ENCODE measurements around the gene AURKB. TPM values are rescaled to one million over a fixed set of nuclear protein-coding genes. Genes with fewer than 3 reads are reported as not detected.

AURKB gene
- total RNA-seq, 2 experiments from 2014 or later, result 0.56 to 1.4 TPM

- peak overlapping the region; percentile 83 for H3K27ac ChIP-seq (ENCODE audit: low read depth in 1 of 2, low read length in 2 of 2)
- H3K4me1 ChIP-seq (ENCODE audit: insufficient read depth, low read length), result peaks cover 77% of the 10 kb centered on the region
- Mint-ChIP-seq H3K9me3 (no peaks in the 10 kb centered on the region), H3K27ac (no peak overlapping the region), H3K4me1 (ENCODE audit: low read depth) (peaks cover 12% of the 10 kb centered on the region), H3K36me3 (ENCODE audit: low read depth) (peaks cover 3% of the 10 kb centered on the region), H3K4me3 (no peak overlapping the region), H3K27me3 (no peaks in the 10 kb centered on the region)
- DNase-seq, result peak in 8 of 14 experiments; percentile 20 to 71 (median 34)
- CTCF ChIA-PET, result interaction anchor here (1.3 to 4.7 kb wide), 5 partner anchors 32 to 112 kb away, joined by 3 to 30 read pairs (median 8); no protein-coding TSS in a partner anchor
- peak overlapping the region; percentile 93 for H3K4me3 ChIP-seq (ENCODE audit: low read length)
- no peaks in the 10 kb centered on the region for H3K36me3 ChIP-seq (ENCODE audit: insufficient read depth, low read length)
- intact Hi-C loops (cut with DNase I, micrococcal nuclease), result loop anchor here (2.0 to 5.0 kb wide), 2 partner anchors 16 to 52 kb away; no protein-coding TSS in a partner anchor
- POLR2A ChIA-PET, result interaction anchor here (0.7 to 10.5 kb wide), 14 partner anchors 10 to 106 kb away, joined by 3 to 344 read pairs (median 16); partner anchors contain the start of genes ALOXE3, AURKB, CTC1 and PFAS
- H3K9me3 ChIP-seq (ENCODE audit: control insufficient read depth in 1 of 2, insufficient read depth in 1 of 2, low read length in 2 of 2), result no peaks in the 10 kb centered on the region
- no peak for ATAC-seq (ENCODE audit: poor library complexity)
- H3K27me3 ChIP-seq (ENCODE audit: control insufficient read depth in 1 of 2, insufficient read depth in 2 of 2, low read length in 2 of 2), result no peaks in the 10 kb centered on the region
- TF ChIP-seq CTCF (IDR thresholded peaks at IDR 0.05), result no peak
Observed at GRCh38 chr17:8189041-8189710, 21.2 kb downstream of the AURKB start.

GRCh38 chr17:8188263-8188839 is 22.0 kb downstream of the AURKB start:
- no peak for TF ChIP-seq CTCF (IDR thresholded peaks at IDR 0.05)
- peaks cover 12% of the 10 kb centered on the region for H3K4me1 Mint-ChIP-seq (ENCODE audit: low read depth)
- intact Hi-C loops (cut with DNase I, micrococcal nuclease), result loop anchor here (2.0 to 5.0 kb wide), 2 partner anchors 16 to 51 kb away; no protein-coding TSS in a partner anchor
- H3K4me1 ChIP-seq (ENCODE audit: insufficient read depth, low read length), result peaks cover 76% of the 10 kb centered on the region
- no peak overlapping the region for H3K27ac Mint-ChIP-seq
- peak overlapping the region; percentile 93 for H3K4me3 ChIP-seq (ENCODE audit: low read length)
- no peaks in the 10 kb centered on the region for H3K36me3 ChIP-seq (ENCODE audit: insufficient read depth, low read length)
- no peak overlapping the region for H3K4me3 Mint-ChIP-seq
- H3K27ac ChIP-seq (ENCODE audit: low read depth in 1 of 2, low read length in 2 of 2), result peak overlapping the region; percentile 28 to 83
- POLR2A ChIA-PET, result interaction anchor here (0.6 to 10.5 kb wide), 14 partner anchors 12 to 556 kb away, joined by 3 to 344 read pairs (median 24); partner anchors contain the start of genes ALOXE3, AURKB, CTC1 and PFAS
- CTCF ChIA-PET, result interaction anchor here (1.0 to 4.7 kb wide), 6 partner anchors 32 to 115 kb away, joined by 3 to 30 read pairs (median 10); no protein-coding TSS in a partner anchor
- H3K27me3 ChIP-seq (ENCODE audit: control insufficient read depth in 1 of 2, insufficient read depth in 2 of 2, low read length in 2 of 2), result no peaks in the 10 kb centered on the region
- H3K27me3 Mint-ChIP-seq, result no peaks in the 10 kb centered on the region
- H3K36me3 Mint-ChIP-seq (ENCODE audit: low read depth), result peaks cover 3% of the 10 kb centered on the region
- DNase-seq (peak in 4 of 14 experiments; percentile 9 to 61 (median 38)), ATAC-seq (ENCODE audit: poor library complexity) (no peak)
- no peaks in the 10 kb centered on the region for H3K9me3 Mint-ChIP-seq
- no peaks in the 10 kb centered on the region for H3K9me3 ChIP-seq (ENCODE audit: control insufficient read depth in 1 of 2, insufficient read depth in 1 of 2, low read length in 2 of 2)

GRCh38 chr17:8187517-8188262 is 22.7 kb downstream of the AURKB start:
- peaks cover 70% of the 10 kb centered on the region for H3K4me1 ChIP-seq (ENCODE audit: insufficient read depth, low read length)
- POLR2A ChIA-PET, result interaction anchor here (0.6 to 10.5 kb wide), 19 partner anchors 12 to 555 kb away, joined by 3 to 344 read pairs (median 13); partner anchors contain the start of genes ALOXE3, AURKB, CTC1 and PFAS
- H3K9me3 ChIP-seq (ENCODE audit: control insufficient read depth in 1 of 2, insufficient read depth in 1 of 2, low read length in 2 of 2), result no peaks in the 10 kb centered on the region
- H3K36me3 ChIP-seq (ENCODE audit: insufficient read depth, low read length), result no peaks in the 10 kb centered on the region
- H3K27me3 ChIP-seq (ENCODE audit: control insufficient read depth in 1 of 2, insufficient read depth in 2 of 2, low read length in 2 of 2), result no peaks in the 10 kb centered on the region
- H3K9me3 Mint-ChIP-seq, result no peaks in the 10 kb centered on the region
- peaks cover 12% of the 10 kb centered on the region for H3K4me1 Mint-ChIP-seq (ENCODE audit: low read depth)
- peak; percentile 67 to 94 (median 80) for DNase-seq
- no peak for TF ChIP-seq CTCF (IDR thresholded peaks at IDR 0.05)
- ATAC-seq (ENCODE audit: poor library complexity), result peak; percentile 4
- no peak overlapping the region for H3K4me3 Mint-ChIP-seq
- H3K27ac ChIP-seq (ENCODE audit: low read depth in 1 of 2, low read length in 2 of 2), result peak overlapping the region; percentile 28 to 83
- H3K4me3 ChIP-seq (ENCODE audit: low read length), result peak overlapping the region; percentile 93
- peaks cover 3% of the 10 kb centered on the region for H3K36me3 Mint-ChIP-seq (ENCODE audit: low read depth)
- no peak overlapping the region for H3K27ac Mint-ChIP-seq
- CTCF ChIA-PET, result interaction anchor here (1.0 to 4.7 kb wide), 10 partner anchors 11 to 114 kb away, joined by 3 to 30 read pairs (median 7); partner anchors contain the start of genes ALOXE3 and TMEM107
- intact Hi-C loops (cut with DNase I, micrococcal nuclease), result loop anchor here (2.0 to 5.0 kb wide), 6 partner anchors 13 to 67 kb away; partner anchors contain the start of genes CTC1 (in 1 of the 2) and PFAS (in 1 of the 2)
- no peaks in the 10 kb centered on the region for H3K27me3 Mint-ChIP-seq

Measured in CD4-positive, alpha-beta T cell (primary cell).